Stomach (tissue), 4 donors: ENCODE data around the gene C2CD3.

Experiments
- EP300 ChIP-seq: sonication (generic); formaldehyde crosslinking; IDR thresholded peaks from one replicate; pipeline ENCODE4 v1.6.1; 2017; ENCODE audit warnings: antibody characterized with exemption
- POLR2A ChIP-seq, 4 donors: fragments of 450-650 bp; IDR thresholded peaks; one replicate each; pipeline ENCODE4 v1.6.1; 2016; ENCODE audit warnings: antibody characterized with exemption in 4 of 4, control low read depth in 2 of 4, mild to moderate bottlenecking in 1 of 4, moderate library complexity in 1 of 4
- POLR2AphosphoS5 ChIP-seq, 3 donors: sonication (generic); formaldehyde crosslinking; IDR thresholded peaks; one replicate each; pipeline ENCODE4 v1.6.1; 2016; ENCODE audit warnings: antibody characterized with exemption in 3 of 3
- TF ChIP-seq, protein P1 (sequence below), 7 experiments: fragments of 450-650 bp in 4 of 7; fragments of 200-600 bp in 3 of 7; sonication (generic) in 3 of 7; IDR thresholded peaks; one replicate each; pipeline ENCODE4 v1.5.1; 2016 to 2019; ENCODE audit warnings: antibody characterized with exemption in 7 of 7, control low read depth in 2 of 7, mild to moderate bottlenecking in 1 of 7

- TF ChIP-seq, protein P1, sequence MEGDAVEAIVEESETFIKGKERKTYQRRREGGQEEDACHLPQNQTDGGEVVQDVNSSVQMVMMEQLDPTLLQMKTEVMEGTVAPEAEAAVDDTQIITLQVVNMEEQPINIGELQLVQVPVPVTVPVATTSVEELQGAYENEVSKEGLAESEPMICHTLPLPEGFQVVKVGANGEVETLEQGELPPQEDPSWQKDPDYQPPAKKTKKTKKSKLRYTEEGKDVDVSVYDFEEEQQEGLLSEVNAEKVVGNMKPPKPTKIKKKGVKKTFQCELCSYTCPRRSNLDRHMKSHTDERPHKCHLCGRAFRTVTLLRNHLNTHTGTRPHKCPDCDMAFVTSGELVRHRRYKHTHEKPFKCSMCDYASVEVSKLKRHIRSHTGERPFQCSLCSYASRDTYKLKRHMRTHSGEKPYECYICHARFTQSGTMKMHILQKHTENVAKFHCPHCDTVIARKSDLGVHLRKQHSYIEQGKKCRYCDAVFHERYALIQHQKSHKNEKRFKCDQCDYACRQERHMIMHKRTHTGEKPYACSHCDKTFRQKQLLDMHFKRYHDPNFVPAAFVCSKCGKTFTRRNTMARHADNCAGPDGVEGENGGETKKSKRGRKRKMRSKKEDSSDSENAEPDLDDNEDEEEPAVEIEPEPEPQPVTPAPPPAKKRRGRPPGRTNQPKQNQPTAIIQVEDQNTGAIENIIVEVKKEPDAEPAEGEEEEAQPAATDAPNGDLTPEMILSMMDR (IDR thresholded peaks at IDR 0.05): no peak
- TF ChIP-seq POLR2A (IDR thresholded peaks at IDR 0.05) (no peak), POLR2AphosphoS5 (IDR thresholded peaks at IDR 0.05) (no peak), EP300 (no peak)
Observed at GRCh38 chr11:74205181-74205580, 34.4 kb upstream of the C2CD3 start.
